AG09309 (cell line): ENCODE data around the gene SSBP2.

Source experiments
- DNase-seq: peaks from one replicate; pipeline ENCODE4 v3.0.0-alpha.2; 2010; ENCODE audit warnings: low read depth
- H3K4me3 ChIP-seq: 2 replicates; pipeline ENCODE4 v1.5.1; 2011; ENCODE audit warnings: mild to moderate bottlenecking, low read depth, low read length, moderate library complexity; ENCODE audit not compliant: control insufficient read depth
- TF ChIP-seq, protein P1 (sequence below): IDR thresholded peaks from 2 replicates; pipeline ENCODE4 v1.5.1; 2011; ENCODE audit warnings: mild to moderate bottlenecking, low read depth, low read length, inconsistent platforms; ENCODE audit not compliant: insufficient read depth, control insufficient read depth; ENCODE audit errors: missing control alignments

SSBP2 gene

GRCh38 chr5:81556809-81557208, 194.1 kb downstream of the SSBP2 start:
- no peak overlapping the region for H3K4me3 ChIP-seq
- TF ChIP-seq, protein P1, sequence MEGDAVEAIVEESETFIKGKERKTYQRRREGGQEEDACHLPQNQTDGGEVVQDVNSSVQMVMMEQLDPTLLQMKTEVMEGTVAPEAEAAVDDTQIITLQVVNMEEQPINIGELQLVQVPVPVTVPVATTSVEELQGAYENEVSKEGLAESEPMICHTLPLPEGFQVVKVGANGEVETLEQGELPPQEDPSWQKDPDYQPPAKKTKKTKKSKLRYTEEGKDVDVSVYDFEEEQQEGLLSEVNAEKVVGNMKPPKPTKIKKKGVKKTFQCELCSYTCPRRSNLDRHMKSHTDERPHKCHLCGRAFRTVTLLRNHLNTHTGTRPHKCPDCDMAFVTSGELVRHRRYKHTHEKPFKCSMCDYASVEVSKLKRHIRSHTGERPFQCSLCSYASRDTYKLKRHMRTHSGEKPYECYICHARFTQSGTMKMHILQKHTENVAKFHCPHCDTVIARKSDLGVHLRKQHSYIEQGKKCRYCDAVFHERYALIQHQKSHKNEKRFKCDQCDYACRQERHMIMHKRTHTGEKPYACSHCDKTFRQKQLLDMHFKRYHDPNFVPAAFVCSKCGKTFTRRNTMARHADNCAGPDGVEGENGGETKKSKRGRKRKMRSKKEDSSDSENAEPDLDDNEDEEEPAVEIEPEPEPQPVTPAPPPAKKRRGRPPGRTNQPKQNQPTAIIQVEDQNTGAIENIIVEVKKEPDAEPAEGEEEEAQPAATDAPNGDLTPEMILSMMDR: no peak

GRCh38 chr5:81555865-81556264, 195.0 kb downstream of the SSBP2 start:
- DNase-seq: no peak
- TF ChIP-seq, protein P1: no peak
- H3K4me3 ChIP-seq: no peak overlapping the region

More at GRCh38 chr5:81556809-81557208, 194.1 kb downstream of the SSBP2 start:
- no peak for DNase-seq

- TF ChIP-seq, protein P1: no peak
- DNase-seq: no peak
- no peak overlapping the region for H3K4me3 ChIP-seq
These were observed 196.2 kb downstream of the SSBP2 start for GRCh38 chr5:81554647-81555046.

GRCh38 chr5:81553567-81554212, 197.2 kb downstream of the SSBP2 start:
- TF ChIP-seq, protein P1: no peak
- H3K4me3 ChIP-seq: no peak overlapping the region
- no peak for DNase-seq

DNA sequence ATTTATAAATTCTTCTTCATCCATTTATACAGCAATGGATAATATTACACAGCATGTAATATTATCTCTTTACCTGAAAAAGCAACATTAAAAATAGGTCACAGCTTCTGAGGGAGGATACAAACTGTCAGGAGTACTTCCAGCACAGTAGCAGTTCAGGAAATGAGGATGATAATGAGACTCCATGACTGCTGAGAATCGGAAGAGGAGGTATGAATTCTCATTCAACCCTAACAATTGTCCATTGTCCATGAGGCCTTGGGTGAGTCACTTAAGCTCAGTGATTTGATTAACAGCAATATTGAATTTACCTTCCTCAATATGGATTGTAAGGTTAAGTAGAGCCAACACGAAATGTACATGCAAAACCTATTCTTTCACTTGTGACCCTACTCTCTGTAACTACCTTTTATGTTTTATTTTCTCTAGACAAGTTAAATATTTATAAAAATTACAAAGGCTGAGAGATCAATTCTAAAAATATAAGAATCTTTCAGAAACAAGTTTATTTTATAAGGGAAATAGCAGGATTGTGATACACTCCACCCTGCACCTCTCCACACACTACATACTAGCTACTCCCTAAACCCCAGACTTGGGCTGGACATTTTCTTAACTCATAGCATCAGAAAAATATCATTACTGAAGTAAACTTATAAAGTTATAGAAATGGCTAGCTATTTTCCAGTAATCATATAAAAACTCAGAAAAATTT, 197.9 kb downstream of the SSBP2 start:
- TF ChIP-seq, protein P1: no peak
- H3K4me3 ChIP-seq: no peak overlapping the region
- DNase-seq: no peak

GRCh38 chr5:81549123-81549522, 201.8 kb downstream of the SSBP2 start:
- TF ChIP-seq, protein P1: no peak
- DNase-seq: no peak
- no peak overlapping the region for H3K4me3 ChIP-seq

GRCh38 chr5:81547001-81547400, 203.9 kb downstream of the SSBP2 start:
- H3K4me3 ChIP-seq: no peak overlapping the region
- DNase-seq: no peak
- TF ChIP-seq, protein P1: no peak
